OCI-LY3 (cell line): ENCODE measurements around the gene CLEC20A.

ENCODE experiments used
- EZH2phosphoT487 ChIP-seq: fragments of 200-600 bp; shearing (Covaris generic); IDR thresholded peaks from 2 replicates; pipeline ENCODE4 v1.6.1; 2018; ENCODE audit warnings: antibody characterized with exemption, mixed run types, low read depth
- TF ChIP-seq, protein P1 (sequence below): fragments of 200-600, 300-600 bp; sonication (generic); IDR thresholded peaks from 2 replicates; pipeline ENCODE4 v1.5.1; 2014; ENCODE audit warnings: antibody characterized with exemption, low read length, low read depth

- TF ChIP-seq, protein P1, sequence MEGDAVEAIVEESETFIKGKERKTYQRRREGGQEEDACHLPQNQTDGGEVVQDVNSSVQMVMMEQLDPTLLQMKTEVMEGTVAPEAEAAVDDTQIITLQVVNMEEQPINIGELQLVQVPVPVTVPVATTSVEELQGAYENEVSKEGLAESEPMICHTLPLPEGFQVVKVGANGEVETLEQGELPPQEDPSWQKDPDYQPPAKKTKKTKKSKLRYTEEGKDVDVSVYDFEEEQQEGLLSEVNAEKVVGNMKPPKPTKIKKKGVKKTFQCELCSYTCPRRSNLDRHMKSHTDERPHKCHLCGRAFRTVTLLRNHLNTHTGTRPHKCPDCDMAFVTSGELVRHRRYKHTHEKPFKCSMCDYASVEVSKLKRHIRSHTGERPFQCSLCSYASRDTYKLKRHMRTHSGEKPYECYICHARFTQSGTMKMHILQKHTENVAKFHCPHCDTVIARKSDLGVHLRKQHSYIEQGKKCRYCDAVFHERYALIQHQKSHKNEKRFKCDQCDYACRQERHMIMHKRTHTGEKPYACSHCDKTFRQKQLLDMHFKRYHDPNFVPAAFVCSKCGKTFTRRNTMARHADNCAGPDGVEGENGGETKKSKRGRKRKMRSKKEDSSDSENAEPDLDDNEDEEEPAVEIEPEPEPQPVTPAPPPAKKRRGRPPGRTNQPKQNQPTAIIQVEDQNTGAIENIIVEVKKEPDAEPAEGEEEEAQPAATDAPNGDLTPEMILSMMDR = no peak
- TF ChIP-seq EZH2phosphoT487 = no peak
These were observed 44.6 kb upstream of the CLEC20A start for GRCh38 chr1:178541379-178541778.
